Motor neuron (in vitro differentiated cells): ENCODE measurements around the gene CHN2. TPM values are rescaled to one million over a fixed set of nuclear protein-coding genes. Genes with fewer than 3 reads are reported as not detected.

ENCODE experiments used
- ATAC-seq, 8 experiments: fragments of 200-7000 bp; cut with Tn5 transposase; replicated peaks in 6 of 8; 2 replicates each; pipeline ENCODE4 v1.8.0; 2021; ENCODE audit warnings: mild to moderate bottlenecking in 8 of 8, moderate library complexity in 8 of 8
- H3K27ac ChIP-seq, 2 donors: fragments of 250-450 bp; sonication (Bioruptor Pico); 2 replicates each; pipeline ENCODE4 v1.9.0; 2021; ENCODE audit warnings: antibody characterized with exemption in 2 of 2, mild to moderate bottlenecking in 2 of 2, moderate library complexity in 1 of 2
- H3K4me1 ChIP-seq, 2 donors: fragments of 250-450 bp; sonication (Bioruptor Pico); replicated peaks in 1 of 2; 2 replicates each; pipeline ENCODE4 v1.6.1; 2021; ENCODE audit warnings: antibody characterized with exemption in 2 of 2, mild to moderate bottlenecking in 2 of 2, moderate library complexity in 1 of 2
- H3K4me3 ChIP-seq, 5 donors: fragments of 250-450 bp; sonication (Bioruptor Pico); 2 replicates each; pipeline ENCODE4 v1.9.0; 2021; ENCODE audit warnings: antibody characterized with exemption in 5 of 5, mild to moderate bottlenecking in 5 of 5, moderate library complexity in 4 of 5
- WGBS, 10 experiments: fragments of 450-650 bp; shearing (Covaris generic); methylation state at CpG; one replicate each; pipeline ENCODE4 v1.0.0; 2022; 5-methylcytosine and 5-hydroxymethylcytosine counted together
- in situ Hi-C, 9 experiments: fragments of 400-800 bp; cut with MboI; loops; one replicate each; pipeline ENCODE4 v1.15.0; 2021; ENCODE audit warnings: low sequenced_read_pairs in 9 of 9, low pct_unique_long_range_greater_than_20kb in 2 of 9; ENCODE audit not compliant: unreplicated experiment in 9 of 9
- total RNA-seq, 8 experiments: library from RNA; unstranded; fragments of 300-600 nt; gene quantifications; 2 replicates each; pipeline versions ENCODE4 v1.2.3 to v1.2.4, GENCODE V29; 2022

Gene CHN2
- total RNA-seq, 8 experiments from 2014 or later: 2.6 to 28.8 (median 14.8) TPM

- H3K4me3 ChIP-seq: no peak overlapping the region
- peak in 2 of 8 experiments; percentile 49 to 50 for ATAC-seq
- 60 to 100% (median 90%) methylated on average over 1 to 5 of the region's 5 CpGs; no CpG with 5 or more reads in 1 of the 10 experiments for WGBS, 10 experiments
- in situ Hi-C loops: no loop called here
- H3K27ac ChIP-seq: no peak overlapping the region
- H3K4me1 ChIP-seq: no peaks in the 10 kb centered on the region
Observed at GRCh38 chr7:29467193-29467926, 272.8 kb downstream of the CHN2 start.

- in situ Hi-C loops: no loop called here
- no peak for ATAC-seq
- WGBS, 10 experiments: 91 to 100% methylated on average over 1 to 2 of the region's 2 CpGs; no CpG with 5 or more reads in 8 of the 10 experiments
Observed at GRCh38 chr7:29468196-29468595, 273.6 kb downstream of the CHN2 start.

GRCh38 chr7:29469281-29469680 is 274.7 kb downstream of the CHN2 start:
- ATAC-seq: no peak
- in situ Hi-C loops: no loop called here
- 36 to 100% (median 88%) methylated on average over 1 to 3 of the region's 3 CpGs; no CpG with 5 or more reads in 4 of the 10 experiments for WGBS, 10 experiments
- H3K27ac ChIP-seq: no peak overlapping the region
- H3K4me3 ChIP-seq: no peak overlapping the region
- no peaks in the 10 kb centered on the region for H3K4me1 ChIP-seq

More at GRCh38 chr7:29468196-29468595, 273.6 kb downstream of the CHN2 start:
- Histone ChIP-seq H3K4me1 (no peaks in the 10 kb centered on the region), H3K27ac (no peak overlapping the region), H3K4me3 (no peak overlapping the region)

GRCh38 chr7:29469976-29470557 is 275.5 kb downstream of the CHN2 start:
- Histone ChIP-seq H3K4me1 (no peaks in the 10 kb centered on the region), H3K27ac (no peak overlapping the region), H3K4me3 (no peak overlapping the region)
- WGBS, 10 experiments: 67 to 100% (median 100%) methylated on average over 1 to 3 of the region's 3 CpGs; no CpG with 5 or more reads in 3 of the 10 experiments
- peak in 1 of 8 experiments; percentile 34 for ATAC-seq
- in situ Hi-C loops: no loop called here

GRCh38 chr7:29471444-29472138 is 277.0 kb downstream of the CHN2 start:
- Histone ChIP-seq H3K4me3 (no peak overlapping the region), H3K27ac (no peak overlapping the region), H3K4me1 (peaks cover 0 to 2% of the 10 kb centered on the region in 2 donors)
- 47 to 96% (median 70%) methylated on average over 2 to 10 of the region's 13 CpGs; no CpG with 5 or more reads in 1 of the 10 experiments for WGBS, 10 experiments
- in situ Hi-C loops: no loop called here
- no peak for ATAC-seq

GRCh38 chr7:29476916-29477315 is 282.3 kb downstream of the CHN2 start:
- in situ Hi-C loops: no loop called here
- WGBS, 10 experiments: 57 to 100% (median 87%) methylated on average over 1 to 4 of the region's 4 CpGs
- no peak for ATAC-seq
- H3K4me3 ChIP-seq: no peak overlapping the region
- no peak overlapping the region for H3K27ac ChIP-seq
- H3K4me1 ChIP-seq: peaks cover 31 to 47% of the 10 kb centered on the region in 2 donors

GRCh38 chr7:29478226-29478625 is 283.7 kb downstream of the CHN2 start:
- Histone ChIP-seq H3K4me3 (no peak overlapping the region), H3K4me1 (peaks cover 40 to 56% of the 10 kb centered on the region in 2 donors), H3K27ac (no peak overlapping the region)
- WGBS, 10 experiments: 87 to 100% (median 94%) methylated on average over 1 to 3 of the region's 3 CpGs; no CpG with 5 or more reads in 2 of the 10 experiments
- no peak for ATAC-seq
- in situ Hi-C loops: no loop called here

- in situ Hi-C loops: no loop called here
- H3K4me3 ChIP-seq: no peak overlapping the region
- 45 to 100% (median 78%) methylated on average over 1 to 4 of the region's 4 CpGs; no CpG with 5 or more reads in 2 of the 10 experiments for WGBS, 10 experiments
- peaks cover 46 to 61% of the 10 kb centered on the region in 2 donors for H3K4me1 ChIP-seq
- H3K27ac ChIP-seq: no peak overlapping the region
- no peak for ATAC-seq
Observed at GRCh38 chr7:29478687-29479240, 284.2 kb downstream of the CHN2 start.

- WGBS, 10 experiments: 0 to 80% (median 23%) methylated on average over 1 to 13 of the region's 17 CpGs; no CpG with 5 or more reads in 1 of the 10 experiments
- peak in 5 of 8 experiments; percentile 89 to 92 (median 91) for ATAC-seq
- Histone ChIP-seq H3K27ac (peak overlapping the region; percentile 63 to 82), H3K4me1 (peaks cover 54 to 69% of the 10 kb centered on the region in 2 donors), H3K4me3 (peak overlapping the region; percentile 13 to 32 (median 19))
- in situ Hi-C loops: no loop called here
Observed at GRCh38 chr7:29479301-29480200, 285.0 kb downstream of the CHN2 start.

GRCh38 chr7:29480451-29480850 is 285.9 kb downstream of the CHN2 start:
- WGBS, 10 experiments: 45 to 93% (median 77%) methylated on average over 1 to 5 of the region's 5 CpGs; no CpG with 5 or more reads in 1 of the 10 experiments
- Histone ChIP-seq H3K27ac (peak overlapping the region; percentile 63 to 82), H3K4me1 (peaks cover 63 to 78% of the 10 kb centered on the region in 2 donors), H3K4me3 (peak overlapping the region; percentile 13 to 32 (median 19))
- in situ Hi-C loops: no loop called here
- ATAC-seq: no peak

- peak overlapping the region; percentile 63 to 82 for H3K27ac ChIP-seq
- peaks cover 69 to 84% of the 10 kb centered on the region in 2 donors for H3K4me1 ChIP-seq
- 0 to 100% (median 59%) methylated on average over 2 to 5 of the region's 5 CpGs for WGBS, 10 experiments
- peak overlapping the region; percentile 13 to 32 (median 19) for H3K4me3 ChIP-seq
- in situ Hi-C loops: no loop called here
- peak in 1 of 8 experiments; percentile 73 for ATAC-seq
Observed at GRCh38 chr7:29480934-29481651, 286.5 kb downstream of the CHN2 start.
